ENCODE data around the gene LIG1. TPM values are rescaled to one million over a fixed set of nuclear protein-coding genes. Genes with fewer than 3 reads are reported as not detected.
"Not testable (repeated sequence)": the region's sequence is repeated elsewhere in the genome, so short reads cannot be mapped to it uniquely, and the experiment has no call there.

Gene LIG1
- total RNA-seq, 4 donors from 2014 or later: 30.0 to 66.1 (median 44.4) TPM

GRCh38 chr19:48081106-48081505 lies 89.0 kb downstream of the LIG1 start:
- Histone ChIP-seq H3K9me3 (no peaks in the 10 kb centered on the region), H3K27me3 (no peaks in the 10 kb centered on the region), H3K27ac (no peak overlapping the region), H3K4me3 (no peak overlapping the region), H3K36me3 (no peaks in the 10 kb centered on the region), H3K4me1 (no peaks in the 10 kb centered on the region)
- 90% methylated on average over 5 of the region's 5 CpGs for WGBS
- no peak for DNase-seq (ENCODE audit: low spot score in 2 of 2)
- no peak for TF ChIP-seq EP300 (IDR thresholded peaks at IDR 0.05)
- no peak for TF ChIP-seq CTCF (IDR thresholded peaks at IDR 0.05)
- no peak for TF ChIP-seq POLR2AphosphoS5 (IDR thresholded peaks at IDR 0.05)
- no peak for TF ChIP-seq POLR2A (IDR thresholded peaks at IDR 0.05)

GRCh38 chr19:48070177-48070769 lies 99.9 kb downstream of the LIG1 start:
- DNase-seq (ENCODE audit: low spot score in 2 of 2); H3K9me3 ChIP-seq; H3K27me3 ChIP-seq; H3K36me3 ChIP-seq; H3K4me3 ChIP-seq; H3K4me1 ChIP-seq; H3K27ac ChIP-seq: not testable (repeated sequence)
- 97% methylated on average over 3 of the region's 3 CpGs for WGBS

GRCh38 chr19:48069435-48069834 lies 100.7 kb downstream of the LIG1 start:
- no peaks in the 10 kb centered on the region for H3K36me3 ChIP-seq
- H3K9me3 ChIP-seq: no peaks in the 10 kb centered on the region
- H3K27ac ChIP-seq: no peak overlapping the region
- 64% methylated on average over 2 of the region's 2 CpGs for WGBS
- H3K4me1 ChIP-seq: no peaks in the 10 kb centered on the region
- no peaks in the 10 kb centered on the region for H3K27me3 ChIP-seq
- no peak overlapping the region for H3K4me3 ChIP-seq
- no peak for DNase-seq (ENCODE audit: low spot score in 2 of 2)
- TF ChIP-seq POLR2A (IDR thresholded peaks at IDR 0.05) (no peak), POLR2AphosphoS5 (IDR thresholded peaks at IDR 0.05) (no peak), EP300 (IDR thresholded peaks at IDR 0.05) (no peak), CTCF (IDR thresholded peaks at IDR 0.05) (no peak)

Other genes with a start within 250 kb of the LIG1 start
- gene BSPH1, start 178.2 kb downstream of the LIG1 start, total RNA-seq: not detected
- gene ELSPBP1, start 175.7 kb downstream of the LIG1 start, total RNA-seq: not detected
- gene CABP5, start 126.3 kb downstream of the LIG1 start, total RNA-seq: not detected
- 1 to 10 TPM; 1.4 to 9.1 (median 5.7) TPM for gene PLA2G4C, start 59.5 kb downstream of the LIG1 start, total RNA-seq
- gene ZSWIM9, start 336 bp upstream of the LIG1 start, total RNA-seq: 1 to 10 TPM; 2.2 to 5.0 (median 4.0) TPM
- 10 to 100 TPM; 11.5 to 40.6 (median 18.7) TPM for gene CARD8, start 85.6 kb upstream of the LIG1 start, total RNA-seq
- gene ZNF114, start 99.7 kb upstream of the LIG1 start, total RNA-seq: not detected
- gene EMP3, start 155.2 kb upstream of the LIG1 start, total RNA-seq: 10 to 100 TPM in 3 of 4 donors, 1 to 10 TPM in 1; 9.3 to 22.5 (median 13.2) TPM
- 10 to 100 TPM in 2 of 4 donors, 1 to 10 TPM in 2; 7.8 to 14.7 (median 9.3) TPM for gene TMEM143, start 193.6 kb upstream of the LIG1 start, total RNA-seq
- not detected for gene SYNGR4, start 194.0 kb upstream of the LIG1 start, total RNA-seq
- 10 to 100 TPM; 77.3 to 94.1 (median 87.7) TPM for gene KDELR1, start 221.2 kb upstream of the LIG1 start, total RNA-seq
- 1 to 10 TPM in 2 of 4 donors, under 1 TPM in 2; 0.38 to 1.4 (median 0.94) TPM for gene GRIN2D, start 223.3 kb upstream of the LIG1 start, total RNA-seq